SK-N-SH (cell line): ENCODE measurements around the gene B2M. TPM values are rescaled to one million over a fixed set of nuclear protein-coding genes. Genes with fewer than 3 reads are reported as not detected.
A peak's percentile ranks its signal among the peaks of the same experiment; 100 is the strongest.

Experiments used
- CTCF ChIA-PET: fragments of 300-600, 350-600 bp; formaldehyde crosslinking; extraction: SDS; loops from one replicate; lab custom pipeline; 2021; lab: Yijun Ruan, JAX
- POLR2A ChIA-PET: fragments of 350-600 bp; sonication (Branson Sonifier 250); formaldehyde crosslinking; extraction: SDS; loops from one replicate; lab custom pipeline; 2020; ENCODE audit warnings: antibody characterized with exemption, inconsistent platforms; lab: Yijun Ruan, JAX
- DNase-seq: peaks from one replicate; pipeline ENCODE4 v3.0.0; 2012
- H2AFZ ChIP-seq: fragments of 200-600 bp; sonication (generic); 2 replicates; pipeline ENCODE4 v1.8.1; 2016; ENCODE audit warnings: antibody characterized with exemption, mild to moderate bottlenecking, low read depth
- H3F3A ChIP-seq: fragments of 200-600 bp; sonication (generic); replicated peaks from 2 replicates; pipeline ENCODE3; 2016; ENCODE audit warnings: antibody characterized with exemption, mild to moderate bottlenecking; ENCODE audit not compliant: insufficient read depth
- H3K27ac ChIP-seq, 2 experiments: fragments of 200-500 bp in 1 of 2; fragments of 200-600 bp in 1 of 2; sonication (Bioruptor generic) in 1 of 2; sonication (generic), shearing (Covaris generic) in 1 of 2; 2 replicates each; pipeline versions ENCODE4 v1.5.1 to v1.6.1; 2014 to 2016; ENCODE audit warnings: low read depth in 2 of 2, inconsistent platforms in 1 of 2, low read length in 1 of 2, mild to moderate bottlenecking in 1 of 2, mixed read lengths in 1 of 2
- H3K27me3 ChIP-seq: fragments of 200-600 bp; sonication (generic), shearing (Covaris generic); 2 replicates; pipeline ENCODE4 v1.6.1; 2016; ENCODE audit warnings: mixed run types; ENCODE audit not compliant: insufficient read depth
- H3K36me3 ChIP-seq, 2 experiments: fragments of 200-500 bp in 1 of 2; fragments of 200-600 bp in 1 of 2; sonication (Bioruptor generic) in 1 of 2; sonication (generic) in 1 of 2; replicated peaks in 1 of 2; 2 replicates each; pipeline versions ENCODE3 to v1.5.1; 2014 to 2016; ENCODE audit warnings: low read length in 1 of 2, mild to moderate bottlenecking in 1 of 2; ENCODE audit not compliant: insufficient read depth in 2 of 2, control insufficient read depth in 1 of 2
- H3K4me1 ChIP-seq, 2 experiments: fragments of 200-500 bp in 1 of 2; fragments of 200-600 bp in 1 of 2; sonication (Bioruptor generic) in 1 of 2; sonication (generic), shearing (Covaris generic) in 1 of 2; 2 replicates each; pipeline versions ENCODE4 v1.5.1 to v1.6.1; 2014 to 2016; ENCODE audit warnings: low read depth in 1 of 2, low read length in 1 of 2, mixed run types in 1 of 2; ENCODE audit not compliant: insufficient read depth in 2 of 2, control insufficient read depth in 1 of 2
- H3K4me2 ChIP-seq: fragments of 200-600 bp; sonication (generic), shearing (Covaris generic); 2 replicates; pipeline ENCODE4 v1.6.1; 2017; ENCODE audit warnings: mixed run types
- H3K4me3 ChIP-seq, 2 experiments: fragments of 200-500 bp in 1 of 2; fragments of 200-600 bp in 1 of 2; sonication (Bioruptor generic) in 1 of 2; sonication (generic), shearing (Covaris generic) in 1 of 2; 2 replicates each; pipeline versions ENCODE4 v1.5.1 to v1.8.1; 2014 to 2016; ENCODE audit warnings: low read depth in 2 of 2, inconsistent platforms in 1 of 2, low read length in 1 of 2, mild to moderate bottlenecking in 1 of 2, mixed read lengths in 1 of 2, moderate library complexity in 1 of 2
- H3K79me2 ChIP-seq: fragments of 200-600 bp; sonication (generic); 2 replicates; pipeline ENCODE4 v1.8.1; 2017; ENCODE audit warnings: mild to moderate bottlenecking; ENCODE audit not compliant: insufficient read depth
- H3K9ac ChIP-seq: fragments of 200-600 bp; sonication (generic); 2 replicates; pipeline ENCODE4 v1.6.1; 2017; ENCODE audit warnings: mixed run types
- H3K9me2 ChIP-seq: fragments of 200-600 bp; sonication (generic); 2 replicates; pipeline ENCODE4 v1.6.1; 2017; ENCODE audit warnings: mixed run types
- H3K9me3 ChIP-seq: fragments of 200-600 bp; sonication (generic); 2 replicates; pipeline ENCODE4 v1.6.1; 2017; ENCODE audit warnings: mixed run types, mild to moderate bottlenecking, moderate library complexity
- H4K20me1 ChIP-seq: fragments of 200-600 bp; sonication (generic); 2 replicates; pipeline ENCODE4 v1.6.1; 2017; ENCODE audit warnings: mild to moderate bottlenecking, mixed run types; ENCODE audit not compliant: insufficient read depth
- CTCF ChIP-seq: fragments of 200-600 bp; sonication (generic); IDR thresholded peaks from 2 replicates; pipeline ENCODE4 v1.6.1; 2017; ENCODE audit warnings: antibody characterized with exemption, mild to moderate bottlenecking, moderate library complexity
- FOXM1 ChIP-seq: IDR thresholded peaks from 2 replicates; pipeline ENCODE4 v1.4.0; 2012; ENCODE audit warnings: low read depth, mild to moderate bottlenecking
- JUND ChIP-seq: IDR thresholded peaks from 2 replicates; pipeline ENCODE4 v1.4.0; 2012
- PBX3 ChIP-seq: IDR thresholded peaks from 2 replicates; pipeline ENCODE4; 2012
- RAD21 ChIP-seq: IDR thresholded peaks from 2 replicates; pipeline ENCODE4 v1.6.1; 2012; ENCODE audit warnings: mild to moderate bottlenecking, low read length
- REST ChIP-seq: IDR thresholded peaks from 2 replicates; pipeline ENCODE4 v1.6.1; 2012; ENCODE audit warnings: mild to moderate bottlenecking, low read depth, low read length, moderate library complexity
- SMC3 ChIP-seq: IDR thresholded peaks from 2 replicates; pipeline ENCODE4 v1.6.1; 2012; ENCODE audit warnings: low read depth, low read length, improper control_type of control experiment
- YY1 ChIP-seq: IDR thresholded peaks from 2 replicates; pipeline ENCODE4 v1.4.0; 2012; ENCODE audit warnings: low read depth, mild to moderate bottlenecking
- WGBS: methylation state at CpG from one replicate; pipeline ENCODE4 v1.1.6; 2017; ENCODE audit warnings: low lambda C conversion rate; 5-methylcytosine and 5-hydroxymethylcytosine counted together
- polyA plus RNA-seq, 3 experiments: library from polyadenylated mRNA; depleted of rRNA; stranded (reverse); fragments of >200 nt; gene quantifications; 2 replicates each; pipeline ENCODE4 v1.2.3, GENCODE V29; 2012
- TF ChIP-seq, protein P1 (sequence below): IDR thresholded peaks from 2 replicates; pipeline ENCODE4 v1.4.0; 2012; ENCODE audit warnings: low read depth
- TF ChIP-seq, protein P2 (sequence below): fragments of 150-350 bp; IDR thresholded peaks from 2 replicates; pipeline ENCODE4 v1.6.1; 2017; ENCODE audit warnings: antibody characterized with exemption, low read length, low read depth, borderline replicate concordance

The B2M gene
- polyA plus RNA-seq, 1 of the 3 experiments (the other 2 are of a cell fraction): 1,193 TPM

- H3K36me3 ChIP-seq: peaks cover 30 to 32% of the 10 kb centered on the region in 2 experiments
- peak overlapping the region; percentile 66 for H3K4me2 ChIP-seq
- H3K4me3 ChIP-seq: peak overlapping the region; percentile 74 to 99
- no peak for TF ChIP-seq PBX3
- peak; percentile 81 for TF ChIP-seq RAD21
- TF ChIP-seq REST: no peak
- TF ChIP-seq, protein P1, sequence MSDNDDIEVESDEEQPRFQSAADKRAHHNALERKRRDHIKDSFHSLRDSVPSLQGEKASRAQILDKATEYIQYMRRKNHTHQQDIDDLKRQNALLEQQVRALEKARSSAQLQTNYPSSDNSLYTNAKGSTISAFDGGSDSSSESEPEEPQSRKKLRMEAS: no peak
- peak; percentile 65 for TF ChIP-seq CTCF
- peak; percentile 56; the same call in 1 of the 2 replicates for TF ChIP-seq SMC3
- no peak for TF ChIP-seq FOXM1
- TF ChIP-seq JUND: no peak
- TF ChIP-seq, protein P2, sequence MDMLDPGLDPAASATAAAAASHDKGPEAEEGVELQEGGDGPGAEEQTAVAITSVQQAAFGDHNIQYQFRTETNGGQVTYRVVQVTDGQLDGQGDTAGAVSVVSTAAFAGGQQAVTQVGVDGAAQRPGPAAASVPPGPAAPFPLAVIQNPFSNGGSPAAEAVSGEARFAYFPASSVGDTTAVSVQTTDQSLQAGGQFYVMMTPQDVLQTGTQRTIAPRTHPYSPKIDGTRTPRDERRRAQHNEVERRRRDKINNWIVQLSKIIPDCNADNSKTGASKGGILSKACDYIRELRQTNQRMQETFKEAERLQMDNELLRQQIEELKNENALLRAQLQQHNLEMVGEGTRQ: no peak
- TF ChIP-seq YY1: no peak
- TF ChIP-seq, all 33 proteins: peak for 3
- H3K4me1 ChIP-seq: no peaks in the 10 kb centered on the region; a peak in 1 of 4 replicates
- H3K27ac ChIP-seq: peak overlapping the region; percentile 22 to 89; a peak in 3 of 4 replicates
- 86% methylated on average over 5 of the region's 5 CpGs for WGBS
- peaks cover 12% of the 10 kb centered on the region; the same call in 1 of the 2 replicates for H4K20me1 ChIP-seq
- H3K9ac ChIP-seq: peak overlapping the region; percentile 95
- H3K9me2 ChIP-seq: no peaks in the 10 kb centered on the region
- H3K9me3 ChIP-seq: no peaks in the 10 kb centered on the region
- ChIA-PET POLR2A (interaction anchor here (0.6 to 3.5 kb wide), 5 partner anchors 15 to 51 kb away, joined by 3 to 19 read pairs (median 3); partner anchors contain the start of gene SPG11), CTCF (interaction anchor here (0.7 to 11.4 kb wide), 20 partner anchors 9 to 140 kb away, joined by 3 to 117 read pairs (median 4); partner anchors contain the start of genes SPG11 and TRIM69)
- peak overlapping the region; percentile 39; the same call in 1 of the 2 replicates for H2AFZ ChIP-seq
- H3F3A ChIP-seq: peaks cover 15% of the 10 kb centered on the region
- peaks cover 41% of the 10 kb centered on the region for H3K79me2 ChIP-seq
- DNase-seq: peak; percentile 52
- no peaks in the 10 kb centered on the region for H3K27me3 ChIP-seq
Observed at GRCh38 chr15:44713006-44713966, 2.0 kb downstream of the B2M start.
